Esophagus muscularis mucosa (tissue), 4 donors: ENCODE measurements around the gene KRT4. TPM values are rescaled to one million over a fixed set of nuclear protein-coding genes. Genes with fewer than 3 reads are reported as not detected.

Experiments used
- DNase-seq: peaks from one replicate; pipeline ENCODE4 v3.0.0-alpha.2; 2017; ENCODE audit errors: extremely low spot score
- H3K27ac ChIP-seq, 4 donors: fragments of 200-600 bp; sonication (generic); replicated peaks in 1 of 4; 1 replicate in 3 of 4; 2 replicates in 1 of 4; pipeline ENCODE4 v1.5.1; 2016 to 2019; ENCODE audit warnings: mild to moderate bottlenecking in 1 of 4
- H3K27me3 ChIP-seq, 4 donors: fragments of 200-600 bp; sonication (generic); one replicate each; pipeline versions ENCODE4 v1.5.1 to v1.6.0; 2016 to 2019
- H3K36me3 ChIP-seq, 4 donors: fragments of 200-600 bp; sonication (generic); one replicate each; pipeline ENCODE4 v1.5.1; 2016 to 2019
- H3K4me1 ChIP-seq, 4 donors: fragments of 200-600 bp; sonication (generic); one replicate each; pipeline ENCODE4 v1.5.1; 2016 to 2019
- H3K4me3 ChIP-seq, 4 donors: fragments of 200-600 bp; sonication (generic); 1 replicate in 2 of 4; 2 replicates in 2 of 4; pipeline ENCODE4 v1.5.1; 2016 to 2019; ENCODE audit warnings: mild to moderate bottlenecking in 4 of 4, moderate library complexity in 1 of 4
- H3K9me3 ChIP-seq, 4 donors: fragments of 200-600 bp; sonication (generic); 1 replicate in 3 of 4; 2 replicates in 1 of 4; pipeline ENCODE4 v1.5.1; 2016 to 2019
- EP300 ChIP-seq: sonication (generic); formaldehyde crosslinking; IDR thresholded peaks from one replicate; pipeline ENCODE4 v1.6.1; 2017; ENCODE audit warnings: antibody characterized with exemption
- POLR2A ChIP-seq: fragments of 450-650 bp; IDR thresholded peaks from one replicate; pipeline ENCODE4 v1.6.1; 2017; ENCODE audit warnings: antibody characterized with exemption, moderate library complexity, mild to moderate bottlenecking, low read depth
- POLR2AphosphoS5 ChIP-seq, 2 donors: sonication (generic); formaldehyde crosslinking; IDR thresholded peaks; one replicate each; pipeline ENCODE4 v1.6.1; 2017; ENCODE audit warnings: antibody characterized with exemption in 2 of 2
- WGBS: methylation state at CpG from one replicate; pipeline ENCODE4 v1.1.5; 2018; 5-methylcytosine and 5-hydroxymethylcytosine counted together
- intact Hi-C: fragments of 100-400 bp; cut with DNase I; formaldehyde crosslinking; loops from one replicate; pipeline ENCODE4 v1.15.1; 2023
- total RNA-seq, 4 donors: library from RNA; depleted of rRNA; stranded (reverse); fragments of >200 nt; gene quantifications; one replicate each; pipeline versions ENCODE4 v1.1.0 to v1.2.1, GENCODE V29; 2016
- TF ChIP-seq, protein P1 (sequence below), 3 experiments: fragments of 200-600 bp in 2 of 3; fragments of 450-650 bp in 1 of 3; sonication (generic) in 2 of 3; IDR thresholded peaks; one replicate each; pipeline ENCODE4 v1.5.1; 2017 to 2019; ENCODE audit warnings: antibody characterized with exemption in 3 of 3, mild to moderate bottlenecking in 2 of 3, moderate library complexity in 1 of 3

The KRT4 gene
- total RNA-seq, 4 donors from 2014 or later, result 0.13 to 5.4 (median 0.20) TPM

GRCh38 chr12:52829986-52830770, 16.3 kb upstream of the KRT4 start:
- Histone ChIP-seq H3K27me3 (peaks cover 0 to 12% (median 0%) of the 10 kb centered on the region in 4 donors), H3K9me3 (no peaks in the 10 kb centered on the region), H3K27ac (no peak overlapping the region), H3K4me1 (no peaks in the 10 kb centered on the region), H3K4me3 (no peak overlapping the region), H3K36me3 (no peaks in the 10 kb centered on the region)
- intact Hi-C loops, result no loop called here
- WGBS, result 74% methylated on average over 8 of the region's 8 CpGs
- TF ChIP-seq POLR2AphosphoS5 (IDR thresholded peaks at IDR 0.05) (no peak), POLR2A (no peak), EP300 (no peak)
- TF ChIP-seq, protein P1, sequence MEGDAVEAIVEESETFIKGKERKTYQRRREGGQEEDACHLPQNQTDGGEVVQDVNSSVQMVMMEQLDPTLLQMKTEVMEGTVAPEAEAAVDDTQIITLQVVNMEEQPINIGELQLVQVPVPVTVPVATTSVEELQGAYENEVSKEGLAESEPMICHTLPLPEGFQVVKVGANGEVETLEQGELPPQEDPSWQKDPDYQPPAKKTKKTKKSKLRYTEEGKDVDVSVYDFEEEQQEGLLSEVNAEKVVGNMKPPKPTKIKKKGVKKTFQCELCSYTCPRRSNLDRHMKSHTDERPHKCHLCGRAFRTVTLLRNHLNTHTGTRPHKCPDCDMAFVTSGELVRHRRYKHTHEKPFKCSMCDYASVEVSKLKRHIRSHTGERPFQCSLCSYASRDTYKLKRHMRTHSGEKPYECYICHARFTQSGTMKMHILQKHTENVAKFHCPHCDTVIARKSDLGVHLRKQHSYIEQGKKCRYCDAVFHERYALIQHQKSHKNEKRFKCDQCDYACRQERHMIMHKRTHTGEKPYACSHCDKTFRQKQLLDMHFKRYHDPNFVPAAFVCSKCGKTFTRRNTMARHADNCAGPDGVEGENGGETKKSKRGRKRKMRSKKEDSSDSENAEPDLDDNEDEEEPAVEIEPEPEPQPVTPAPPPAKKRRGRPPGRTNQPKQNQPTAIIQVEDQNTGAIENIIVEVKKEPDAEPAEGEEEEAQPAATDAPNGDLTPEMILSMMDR (IDR thresholded peaks at IDR 0.05), result no peak
- no peak for DNase-seq

GRCh38 chr12:52828591-52829021, 14.7 kb upstream of the KRT4 start:
- no peaks in the 10 kb centered on the region for H3K36me3 ChIP-seq
- no peaks in the 10 kb centered on the region for H3K4me1 ChIP-seq
- WGBS, result 54% methylated on average over 2 of the region's 2 CpGs
- H3K27me3 ChIP-seq, result no peaks in the 10 kb centered on the region
- no peak for TF ChIP-seq EP300
- no peak for TF ChIP-seq POLR2A
- TF ChIP-seq POLR2AphosphoS5 (IDR thresholded peaks at IDR 0.05), result no peak
- TF ChIP-seq, protein P1 (IDR thresholded peaks at IDR 0.05), result no peak
- H3K4me3 ChIP-seq, result no peak overlapping the region
- no peak for DNase-seq
- no peaks in the 10 kb centered on the region for H3K9me3 ChIP-seq
- intact Hi-C loops, result no loop called here
- H3K27ac ChIP-seq, result no peak overlapping the region

GRCh38 chr12:52828156-52828555, 14.2 kb upstream of the KRT4 start:
- H3K4me3 ChIP-seq, result no peak overlapping the region
- H3K4me1 ChIP-seq, result no peaks in the 10 kb centered on the region
- H3K9me3 ChIP-seq, result no peaks in the 10 kb centered on the region
- no peaks in the 10 kb centered on the region for H3K36me3 ChIP-seq
- H3K27ac ChIP-seq, result no peak overlapping the region
- no peaks in the 10 kb centered on the region for H3K27me3 ChIP-seq
- DNase-seq, result no peak
- TF ChIP-seq POLR2A (no peak), EP300 (no peak), POLR2AphosphoS5 (IDR thresholded peaks at IDR 0.05) (no peak)
- TF ChIP-seq, protein P1 (IDR thresholded peaks at IDR 0.05), result no peak
- intact Hi-C loops, result no loop called here

GRCh38 chr12:52827499-52828090, 13.7 kb upstream of the KRT4 start:
- no peak for DNase-seq
- no peaks in the 10 kb centered on the region for H3K27me3 ChIP-seq
- no peaks in the 10 kb centered on the region for H3K4me1 ChIP-seq
- no peak overlapping the region for H3K4me3 ChIP-seq
- H3K36me3 ChIP-seq, result no peaks in the 10 kb centered on the region
- no peaks in the 10 kb centered on the region for H3K9me3 ChIP-seq
- 75% methylated on average over 6 of the region's 6 CpGs for WGBS
- H3K27ac ChIP-seq, result no peak overlapping the region
- TF ChIP-seq POLR2A, result no peak
- TF ChIP-seq, protein P1 (IDR thresholded peaks at IDR 0.05), result no peak
- no peak for TF ChIP-seq EP300
- no peak for TF ChIP-seq POLR2AphosphoS5 (IDR thresholded peaks at IDR 0.05)
- intact Hi-C loops, result no loop called here
